Measurements from ENCODE around the gene CD99.
"Not testable (repeated sequence)": the region's sequence is repeated elsewhere in the genome, so short reads cannot be mapped to it uniquely, and the experiment has no call there.

The CD99 gene

GRCh38 chrX:2748815-2749188 is 57.7 kb downstream of the CD99 start:
- Histone ChIP-seq H3K4me1 (ENCODE audit: low read length) (no peaks in the 10 kb centered on the region), H3K27ac (ENCODE audit: low read length) (no peak overlapping the region), H3K9me3 (replicated peaks; ENCODE audit: insufficient read depth, low read length) (no peaks in the 10 kb centered on the region), H3K4me2 (ENCODE audit: low read depth, low read length) (no peak overlapping the region), H3K79me2 (ENCODE audit: low read length) (no peaks in the 10 kb centered on the region), H3F3A (ENCODE audit: insufficient read depth, low read length) (no peaks in the 10 kb centered on the region), H3K9me2 (replicated peaks; ENCODE audit: insufficient read depth, low read length) (no peaks in the 10 kb centered on the region), H3K36me3 (replicated peaks; ENCODE audit: insufficient read depth, low read length) (no peaks in the 10 kb centered on the region), H3K4me3 (ENCODE audit: low read length) (no peak overlapping the region), H4K20me1 (ENCODE audit: insufficient read depth, low read length) (no peaks in the 10 kb centered on the region), H3K27me3 (replicated peaks; ENCODE audit: insufficient read depth, low read length) (no peaks in the 10 kb centered on the region), H3K9ac (ENCODE audit: low read length) (no peak overlapping the region), H2AFZ (ENCODE audit: low read length) (no peak overlapping the region)
- TF ChIP-seq EZH2 (optimal IDR thresholded peaks at IDR 0.05; ENCODE audit: low read depth, low read length) (no peak), EZH2phosphoT487 (IDR thresholded peaks at IDR 0.05; ENCODE audit: low read length) (no peak)
- TF ChIP-seq, protein P1, sequence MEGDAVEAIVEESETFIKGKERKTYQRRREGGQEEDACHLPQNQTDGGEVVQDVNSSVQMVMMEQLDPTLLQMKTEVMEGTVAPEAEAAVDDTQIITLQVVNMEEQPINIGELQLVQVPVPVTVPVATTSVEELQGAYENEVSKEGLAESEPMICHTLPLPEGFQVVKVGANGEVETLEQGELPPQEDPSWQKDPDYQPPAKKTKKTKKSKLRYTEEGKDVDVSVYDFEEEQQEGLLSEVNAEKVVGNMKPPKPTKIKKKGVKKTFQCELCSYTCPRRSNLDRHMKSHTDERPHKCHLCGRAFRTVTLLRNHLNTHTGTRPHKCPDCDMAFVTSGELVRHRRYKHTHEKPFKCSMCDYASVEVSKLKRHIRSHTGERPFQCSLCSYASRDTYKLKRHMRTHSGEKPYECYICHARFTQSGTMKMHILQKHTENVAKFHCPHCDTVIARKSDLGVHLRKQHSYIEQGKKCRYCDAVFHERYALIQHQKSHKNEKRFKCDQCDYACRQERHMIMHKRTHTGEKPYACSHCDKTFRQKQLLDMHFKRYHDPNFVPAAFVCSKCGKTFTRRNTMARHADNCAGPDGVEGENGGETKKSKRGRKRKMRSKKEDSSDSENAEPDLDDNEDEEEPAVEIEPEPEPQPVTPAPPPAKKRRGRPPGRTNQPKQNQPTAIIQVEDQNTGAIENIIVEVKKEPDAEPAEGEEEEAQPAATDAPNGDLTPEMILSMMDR (IDR thresholded peaks at IDR 0.05; ENCODE audit: low read length) = no peak
- DNase-seq = no peak

DNA sequence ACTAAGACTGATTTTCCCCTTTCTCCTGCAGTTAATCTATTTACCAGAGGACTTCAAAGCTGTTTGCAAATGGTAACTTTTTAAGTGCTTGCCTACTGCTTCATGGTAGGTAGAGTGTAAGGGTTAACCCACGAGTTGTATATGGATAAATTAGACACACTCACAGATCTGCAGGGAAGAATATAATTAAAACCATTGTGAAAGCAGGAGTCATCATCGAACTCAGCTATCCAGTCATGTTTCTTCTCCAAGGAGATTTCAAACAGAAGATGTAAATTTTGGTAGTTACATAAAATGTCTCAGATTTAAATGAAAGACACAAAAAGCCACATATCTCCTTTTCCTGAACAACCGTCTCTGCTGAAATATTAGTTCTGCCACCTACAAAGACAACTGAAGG is 60.2 kb downstream of the CD99 start:
- H3K9me3 ChIP-seq (replicated peaks; ENCODE audit: insufficient read depth, low read length) = no peaks in the 10 kb centered on the region
- H3K9ac ChIP-seq (ENCODE audit: low read length) = no peak overlapping the region
- H4K20me1 ChIP-seq (ENCODE audit: insufficient read depth, low read length) = no peaks in the 10 kb centered on the region
- H3K4me1 ChIP-seq (ENCODE audit: low read length) = no peaks in the 10 kb centered on the region
- H3K27ac ChIP-seq (ENCODE audit: low read length) = no peak overlapping the region
- TF ChIP-seq EZH2phosphoT487 (IDR thresholded peaks at IDR 0.05; ENCODE audit: low read length) (no peak), EZH2 (optimal IDR thresholded peaks at IDR 0.05; ENCODE audit: low read depth, low read length) (no peak)
- TF ChIP-seq, protein P1 (IDR thresholded peaks at IDR 0.05; ENCODE audit: low read length) = no peak
- H3K9me2 ChIP-seq (replicated peaks; ENCODE audit: insufficient read depth, low read length) = no peaks in the 10 kb centered on the region
- H3K79me2 ChIP-seq (ENCODE audit: low read length) = no peaks in the 10 kb centered on the region
- no peak overlapping the region for H3K4me3 ChIP-seq (ENCODE audit: low read length)
- H3K36me3 ChIP-seq (replicated peaks; ENCODE audit: insufficient read depth, low read length) = no peaks in the 10 kb centered on the region
- no peak overlapping the region for H3K4me2 ChIP-seq (ENCODE audit: low read depth, low read length)
- H3K27me3 ChIP-seq (replicated peaks; ENCODE audit: insufficient read depth, low read length) = no peaks in the 10 kb centered on the region
- no peak for DNase-seq
- H2AFZ ChIP-seq (ENCODE audit: low read length) = no peak overlapping the region
- no peaks in the 10 kb centered on the region for H3F3A ChIP-seq (ENCODE audit: insufficient read depth, low read length)

- not testable (repeated sequence) for H3K36me3 ChIP-seq (replicated peaks; ENCODE audit: insufficient read depth, low read length); H3K9me2 ChIP-seq (replicated peaks; ENCODE audit: insufficient read depth, low read length); H2AFZ ChIP-seq (ENCODE audit: low read length); H3F3A ChIP-seq (ENCODE audit: insufficient read depth, low read length); H3K4me3 ChIP-seq (ENCODE audit: low read length); H3K4me1 ChIP-seq (ENCODE audit: low read length); H3K4me2 ChIP-seq (ENCODE audit: low read depth, low read length); H3K9ac ChIP-seq (ENCODE audit: low read length); H3K27me3 ChIP-seq (replicated peaks; ENCODE audit: insufficient read depth, low read length); H4K20me1 ChIP-seq (ENCODE audit: insufficient read depth, low read length); H3K27ac ChIP-seq (ENCODE audit: low read length); H3K9me3 ChIP-seq (replicated peaks; ENCODE audit: insufficient read depth, low read length); DNase-seq; H3K79me2 ChIP-seq (ENCODE audit: low read length)
Measured at GRCh38 chrX:2751874-2752300, 60.8 kb downstream of the CD99 start, which contains the start of gene XG. Gene XG, plus strand, starts transcription at chrX:2752040. Its CDS starts 235 bp downstream, at chrX:2752275.

DNA sequence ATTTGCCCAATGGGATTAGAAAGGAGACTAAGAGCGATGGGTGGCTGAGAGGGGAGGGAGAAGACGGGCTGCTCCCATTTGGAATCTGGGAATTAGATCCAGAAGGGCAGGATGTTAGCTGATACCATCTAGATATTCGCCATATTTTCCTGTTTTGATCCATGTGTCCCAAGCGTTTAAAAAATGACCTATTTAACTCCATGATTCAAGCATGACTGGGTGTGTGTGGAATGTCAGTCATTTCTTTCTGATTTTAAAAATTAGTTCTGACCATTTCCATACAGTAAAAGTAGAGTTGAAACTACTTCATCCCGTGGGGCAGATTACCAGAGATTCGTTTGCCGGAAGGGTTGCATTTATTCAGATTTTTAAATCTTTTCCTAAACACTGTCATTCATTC is 61.3 kb downstream of the CD99 start:
- not testable (repeated sequence) for H3K4me2 ChIP-seq (ENCODE audit: low read depth, low read length); H3K79me2 ChIP-seq (ENCODE audit: low read length); H3K36me3 ChIP-seq (replicated peaks; ENCODE audit: insufficient read depth, low read length); H3K9me3 ChIP-seq (replicated peaks; ENCODE audit: insufficient read depth, low read length); DNase-seq; H3K27ac ChIP-seq (ENCODE audit: low read length); H3K27me3 ChIP-seq (replicated peaks; ENCODE audit: insufficient read depth, low read length); H3K4me3 ChIP-seq (ENCODE audit: low read length); H3K9ac ChIP-seq (ENCODE audit: low read length); H3F3A ChIP-seq (ENCODE audit: insufficient read depth, low read length); H4K20me1 ChIP-seq (ENCODE audit: insufficient read depth, low read length); H2AFZ ChIP-seq (ENCODE audit: low read length); H3K4me1 ChIP-seq (ENCODE audit: low read length); H3K9me2 ChIP-seq (replicated peaks; ENCODE audit: insufficient read depth, low read length)

- H3K27me3 ChIP-seq (replicated peaks; ENCODE audit: insufficient read depth, low read length); DNase-seq; H3K4me1 ChIP-seq (ENCODE audit: low read length); H3K9me3 ChIP-seq (replicated peaks; ENCODE audit: insufficient read depth, low read length); H3F3A ChIP-seq (ENCODE audit: insufficient read depth, low read length); H3K9ac ChIP-seq (ENCODE audit: low read length); H3K4me3 ChIP-seq (ENCODE audit: low read length); H4K20me1 ChIP-seq (ENCODE audit: insufficient read depth, low read length); H3K4me2 ChIP-seq (ENCODE audit: low read depth, low read length); H3K9me2 ChIP-seq (replicated peaks; ENCODE audit: insufficient read depth, low read length); H3K79me2 ChIP-seq (ENCODE audit: low read length); H3K36me3 ChIP-seq (replicated peaks; ENCODE audit: insufficient read depth, low read length); H2AFZ ChIP-seq (ENCODE audit: low read length); H3K27ac ChIP-seq (ENCODE audit: low read length): not testable (repeated sequence)
Measured at GRCh38 chrX:2755163-2755715, 64.1 kb downstream of the CD99 start.

Measured in MM.1S (cell line).